H1 (cell line): Measurements from ENCODE around the gene NRL. TPM values are rescaled to one million over a fixed set of nuclear protein-coding genes. Genes with fewer than 3 reads are reported as not detected.

Source experiments
- ASH2L ChIP-seq: fragments of 200-600, 300-600 bp; sonication (generic); IDR thresholded peaks from one replicate; pipeline ENCODE4 v1.7.1; 2017; ENCODE audit warnings: low read length
- FOSL1 ChIP-seq: IDR thresholded peaks from 2 replicates; pipeline ENCODE4 v1.6.1; 2011; ENCODE audit warnings: mild to moderate bottlenecking, low read depth, low read length, moderate library complexity; ENCODE audit not compliant: insufficient read depth
- KDM5A ChIP-seq: fragments of 200-600 bp; IDR thresholded peaks from 2 replicates; pipeline ENCODE4 v1.7.1; 2012; ENCODE audit warnings: mild to moderate bottlenecking, low read length, inconsistent platforms, mixed read lengths
- POLR2A ChIP-seq, 2 experiments: IDR thresholded peaks; 1 replicate in 1 of 2; 2 replicates in 1 of 2; pipeline ENCODE4 v1.6.1; 2011; ENCODE audit warnings: low read depth in 2 of 2, low read length in 2 of 2, mild to moderate bottlenecking in 2 of 2; ENCODE audit errors: control extremely low read depth in 1 of 2
- POLR2AphosphoS5 ChIP-seq: IDR thresholded peaks from 2 replicates; pipeline ENCODE4 v1.6.1; 2011; ENCODE audit warnings: low read depth, low read length
- SIN3A ChIP-seq, 2 experiments: IDR thresholded peaks in 1 of 2; conservative IDR thresholded peaks in 1 of 2; 2 replicates each; pipeline ENCODE4 v1.6.1; 2011 to 2012; ENCODE audit warnings: low read length in 2 of 2, improper control_type of control experiment in 1 of 2, low read depth in 1 of 2, mild to moderate bottlenecking in 1 of 2
- SIX5 ChIP-seq: IDR thresholded peaks from 2 replicates; pipeline ENCODE4 v1.6.1; 2011; ENCODE audit warnings: mild to moderate bottlenecking, low read depth, low read length
- SP1 ChIP-seq: IDR thresholded peaks from 2 replicates; pipeline ENCODE4 v1.6.1; 2011; ENCODE audit warnings: low read depth, low read length
- SP2 ChIP-seq: IDR thresholded peaks from 2 replicates; pipeline ENCODE4 v1.6.1; 2012; ENCODE audit warnings: mild to moderate bottlenecking, low read length, inconsistent platforms
- TAF7 ChIP-seq: optimal IDR thresholded peaks from 2 replicates; pipeline ENCODE3; 2011; ENCODE audit warnings: low read depth, mild to moderate bottlenecking, inconsistent platforms, low read length, moderate library complexity, borderline replicate concordance
- polyA plus RNA-seq, 7 experiments: library from polyadenylated mRNA; depleted of rRNA in 3 of 7; stranded (reverse) in 5 of 7; unstranded in 2 of 7; fragments of >200 nt in 5 of 7; fragments of 200-250 nt in 2 of 7; gene quantifications; 1 replicate in 5 of 7; 2 replicates in 1 of 7; 4 replicates in 1 of 7; pipeline versions ENCODE4 v1.2.1 to v1.2.3, GENCODE V29; 2011 to 2013; ENCODE audit warnings: missing spikeins in 2 of 7, mixed read lengths in 2 of 7
- total RNA-seq: library from RNA; stranded (reverse); fragmentation: NEBNext Ultra II Directional; extraction: Animal tissue kit (Norgen Biotek cat#: 25700); gene quantifications from 2 replicates; pipeline ENCODE4 v1.2.1, GENCODE V29; 2021

The NRL gene
- total and polyA plus RNA-seq, 2 of the 8 experiments (the other 6 are each of a cell fraction or from before 2014, with no cell fraction given), result 1.1 to 2.2 TPM

- TF ChIP-seq SIN3A (conservative IDR thresholded peaks at IDR 0.05 in 1 of 2, IDR thresholded peaks at IDR 0.05 in 1 of 2; ENCODE audit: low read depth in 1 of 2, low read length in 2 of 2) (no peak), POLR2AphosphoS5 (no peak), ASH2L (no peak), SP2 (no peak), KDM5A (no peak), FOSL1 (no peak), POLR2A (IDR thresholded peaks at IDR 0.05; ENCODE audit: control extremely low read depth in 1 of 2, low read depth in 2 of 2, low read length in 2 of 2) (no peak), SIX5 (no peak), TAF7 (no peak), SP1 (no peak)
Observed at GRCh38 chr14:24080142-24080530, 34.6 kb downstream of the NRL start (continued).
